Loucy (cell line): ENCODE results near the gene ARHGAP24.

Source experiments
- H2AFZ ChIP-seq: fragments of 200-600 bp; sonication (generic); 2 replicates; pipeline ENCODE4 v1.6.0; 2016; ENCODE audit warnings: antibody characterized with exemption, mild to moderate bottlenecking, low read length, moderate library complexity
- H3F3A ChIP-seq: fragments of 200-600 bp; 2 replicates; pipeline ENCODE4 v1.6.0; 2016; ENCODE audit warnings: antibody characterized with exemption, low read depth, mild to moderate bottlenecking
- H3K27me3 ChIP-seq: fragments of 200-600 bp; sonication (generic); 2 replicates; pipeline ENCODE4 v1.6.1; 2014; ENCODE audit warnings: low read length, mild to moderate bottlenecking; ENCODE audit not compliant: insufficient read depth, poor library complexity, severe bottlenecking
- H3K36me3 ChIP-seq: fragments of 200-600 bp; sonication (generic); 2 replicates; pipeline ENCODE4 v1.6.1; 2016; ENCODE audit warnings: low read length; ENCODE audit not compliant: insufficient read depth
- H3K4me1 ChIP-seq: fragments of 200-600 bp; sonication (generic); 2 replicates; pipeline ENCODE4 v1.5.1; 2014; ENCODE audit warnings: low read length, mild to moderate bottlenecking; ENCODE audit not compliant: insufficient read depth, poor library complexity, severe bottlenecking
- H3K4me2 ChIP-seq: fragments of 200-600 bp; sonication (generic); 2 replicates; pipeline ENCODE4 v1.6.0; 2014; ENCODE audit warnings: antibody characterized with exemption, low read length, low read depth, mild to moderate bottlenecking; ENCODE audit not compliant: poor library complexity, severe bottlenecking
- H3K4me3 ChIP-seq: fragments of 200-600 bp; sonication (generic); 2 replicates; pipeline ENCODE4 v1.5.1; 2014; ENCODE audit warnings: low read length, mild to moderate bottlenecking, mixed read lengths; ENCODE audit not compliant: poor library complexity, severe bottlenecking
- H3K79me2 ChIP-seq: fragments of 200-600 bp; sonication (generic); 2 replicates; pipeline ENCODE4 v1.6.1; 2014; ENCODE audit warnings: low read length; ENCODE audit not compliant: insufficient read depth
- H3K9ac ChIP-seq: fragments of 200-600 bp; sonication (generic); 2 replicates; pipeline ENCODE4 v1.6.0; 2014; ENCODE audit warnings: mild to moderate bottlenecking, low read depth, low read length, moderate library complexity; ENCODE audit not compliant: poor library complexity, severe bottlenecking
- H3K9me2 ChIP-seq: fragments of 200-600 bp; sonication (generic); replicated peaks from 2 replicates; pipeline ENCODE4 v1.6.1; 2016; ENCODE audit warnings: low read depth, low read length, mixed read lengths
- H3K9me3 ChIP-seq: fragments of 200-600 bp; sonication (generic); 2 replicates; pipeline ENCODE4 v1.6.1; 2014; ENCODE audit warnings: mild to moderate bottlenecking, antibody characterized with exemption, low read length, low read depth; ENCODE audit not compliant: insufficient read depth
- H4K20me1 ChIP-seq: fragments of 200-600 bp; sonication (generic); 2 replicates; pipeline ENCODE4 v1.6.0; 2014; ENCODE audit warnings: antibody characterized with exemption, low read length, mild to moderate bottlenecking; ENCODE audit not compliant: insufficient read depth, poor library complexity, severe bottlenecking
- EZH2phosphoT487 ChIP-seq: fragments of 200-600 bp; IDR thresholded peaks from 2 replicates; pipeline ENCODE4 v1.6.1; 2018; ENCODE audit warnings: antibody characterized with exemption, mild to moderate bottlenecking, moderate library complexity, borderline replicate concordance
- TF ChIP-seq, protein P1 (sequence below): fragments of 200-600 bp; sonication (generic); conservative IDR thresholded peaks from 2 replicates; pipeline ENCODE4 v1.5.1; 2014; ENCODE audit warnings: mild to moderate bottlenecking, antibody characterized with exemption, low read length

The ARHGAP24 gene

DNA sequence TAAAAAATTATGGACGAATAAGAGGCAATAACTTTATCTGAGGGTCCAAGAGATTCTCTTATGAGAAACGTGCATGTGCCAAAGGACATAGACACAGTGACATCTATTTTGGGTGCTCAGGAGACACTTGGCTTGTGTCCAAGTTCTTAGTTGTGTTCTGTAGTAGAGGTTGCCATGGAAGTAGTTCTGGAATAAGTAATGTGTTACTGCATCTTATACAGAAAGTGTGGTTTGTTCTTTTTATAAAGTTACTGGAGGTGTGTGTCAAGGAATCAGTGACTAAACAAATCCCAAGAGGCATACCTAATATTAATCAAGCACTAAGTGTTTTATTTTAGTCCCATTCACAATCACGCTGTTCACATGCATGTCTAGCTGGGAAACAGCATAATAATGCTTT, 305.7 kb downstream of the ARHGAP24 start:
- Histone ChIP-seq H3F3A (no peaks in the 10 kb centered on the region), H3K36me3 (no peaks in the 10 kb centered on the region), H3K4me2 (no peak overlapping the region), H3K4me3 (no peak overlapping the region), H3K9me2 (no peaks in the 10 kb centered on the region), H3K9me3 (no peaks in the 10 kb centered on the region), H4K20me1 (no peaks in the 10 kb centered on the region), H3K9ac (no peak overlapping the region), H3K27me3 (no peaks in the 10 kb centered on the region), H2AFZ (no peak overlapping the region), H3K4me1 (no peaks in the 10 kb centered on the region), H3K79me2 (no peaks in the 10 kb centered on the region)
- TF ChIP-seq, protein P1, sequence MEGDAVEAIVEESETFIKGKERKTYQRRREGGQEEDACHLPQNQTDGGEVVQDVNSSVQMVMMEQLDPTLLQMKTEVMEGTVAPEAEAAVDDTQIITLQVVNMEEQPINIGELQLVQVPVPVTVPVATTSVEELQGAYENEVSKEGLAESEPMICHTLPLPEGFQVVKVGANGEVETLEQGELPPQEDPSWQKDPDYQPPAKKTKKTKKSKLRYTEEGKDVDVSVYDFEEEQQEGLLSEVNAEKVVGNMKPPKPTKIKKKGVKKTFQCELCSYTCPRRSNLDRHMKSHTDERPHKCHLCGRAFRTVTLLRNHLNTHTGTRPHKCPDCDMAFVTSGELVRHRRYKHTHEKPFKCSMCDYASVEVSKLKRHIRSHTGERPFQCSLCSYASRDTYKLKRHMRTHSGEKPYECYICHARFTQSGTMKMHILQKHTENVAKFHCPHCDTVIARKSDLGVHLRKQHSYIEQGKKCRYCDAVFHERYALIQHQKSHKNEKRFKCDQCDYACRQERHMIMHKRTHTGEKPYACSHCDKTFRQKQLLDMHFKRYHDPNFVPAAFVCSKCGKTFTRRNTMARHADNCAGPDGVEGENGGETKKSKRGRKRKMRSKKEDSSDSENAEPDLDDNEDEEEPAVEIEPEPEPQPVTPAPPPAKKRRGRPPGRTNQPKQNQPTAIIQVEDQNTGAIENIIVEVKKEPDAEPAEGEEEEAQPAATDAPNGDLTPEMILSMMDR: no peak
- TF ChIP-seq EZH2phosphoT487: no peak

DNA sequence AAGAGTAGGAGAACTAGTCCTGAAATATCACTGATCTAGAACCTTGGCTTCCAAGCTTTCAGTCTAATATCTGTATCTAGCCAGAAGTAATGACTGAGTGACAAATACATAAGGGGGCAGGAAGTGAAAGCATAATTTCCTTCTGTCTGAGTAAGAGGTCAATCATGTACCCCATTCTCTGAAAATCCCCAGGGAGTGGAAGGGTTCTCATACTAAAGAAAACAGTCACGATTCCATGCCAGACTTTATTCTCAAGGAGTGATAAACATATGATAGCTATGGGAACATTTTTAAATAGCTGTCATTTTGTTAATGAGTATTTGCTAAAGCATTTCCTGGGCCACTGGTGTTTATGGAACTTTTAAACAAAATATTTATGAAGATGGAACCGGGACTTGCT, 308.5 kb downstream of the ARHGAP24 start:
- Histone ChIP-seq H3K4me2 (no peak overlapping the region), H3K9ac (no peak overlapping the region), H3F3A (no peaks in the 10 kb centered on the region), H2AFZ (no peak overlapping the region), H3K9me3 (no peaks in the 10 kb centered on the region), H3K36me3 (no peaks in the 10 kb centered on the region), H4K20me1 (no peaks in the 10 kb centered on the region), H3K4me1 (no peaks in the 10 kb centered on the region), H3K4me3 (no peak overlapping the region), H3K27me3 (no peaks in the 10 kb centered on the region), H3K9me2 (no peaks in the 10 kb centered on the region), H3K79me2 (no peaks in the 10 kb centered on the region)
- TF ChIP-seq EZH2phosphoT487: no peak
- TF ChIP-seq, protein P1: no peak

DNA sequence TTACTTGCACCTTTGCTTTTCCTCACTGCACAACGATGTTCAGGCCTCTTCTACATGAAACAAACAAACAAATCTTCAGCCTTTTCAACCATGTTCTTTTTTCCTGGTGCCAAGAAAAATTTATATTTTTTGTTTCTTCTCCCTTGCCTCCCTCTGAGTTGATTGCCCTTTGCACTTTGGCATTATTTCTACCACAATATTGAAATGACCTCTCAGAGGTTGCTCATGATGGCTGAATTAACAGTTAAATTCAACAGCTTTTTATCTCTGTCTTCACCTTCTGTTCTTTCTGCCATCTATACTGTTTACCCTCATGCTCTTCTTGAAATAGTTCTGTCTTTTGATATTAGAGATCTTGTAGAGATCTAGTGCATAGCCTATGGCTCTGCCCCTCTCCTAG, 308.9 kb downstream of the ARHGAP24 start:
- H3F3A ChIP-seq: no peaks in the 10 kb centered on the region
- H3K79me2 ChIP-seq: no peaks in the 10 kb centered on the region
- no peak overlapping the region for H2AFZ ChIP-seq
- no peaks in the 10 kb centered on the region for H3K36me3 ChIP-seq
- TF ChIP-seq EZH2phosphoT487: no peak
- TF ChIP-seq, protein P1: no peak
- no peak overlapping the region for H3K4me2 ChIP-seq
- H3K4me3 ChIP-seq: no peak overlapping the region
- no peaks in the 10 kb centered on the region for H3K4me1 ChIP-seq
- H3K27me3 ChIP-seq: no peaks in the 10 kb centered on the region
- no peak overlapping the region for H3K9ac ChIP-seq
- no peaks in the 10 kb centered on the region for H3K9me2 ChIP-seq
- H4K20me1 ChIP-seq: no peaks in the 10 kb centered on the region
- no peaks in the 10 kb centered on the region for H3K9me3 ChIP-seq
